Stimulated activated naive CD8-positive, alpha-beta T cell treated with anti-CD3 and anti-CD28 coated beads, Interleukin-15, amount 100 ng/mL, for 72 hours (primary cell): Measurements from ENCODE around the gene GRIK1.
A peak's percentile ranks its signal among the peaks of the same experiment; 100 is the strongest.

ENCODE experiments used
- ATAC-seq: fragments of 150-1000 bp; cut with Tn5 transposase; 2 replicates; pipeline ENCODE4 v1.10.0; 2021; ENCODE audit warnings: mild to moderate bottlenecking, moderate library complexity
- DNase-seq, 2 donors: peaks; one replicate each; pipeline ENCODE4 v3.0.0; 2021 to 2022
- H3K27ac Mint-ChIP-seq, 2 donors: one replicate each; pipeline ENCODE4 v1.8.0; 2022; ENCODE audit warnings: mild to moderate bottlenecking in 2 of 2, mixed read lengths in 2 of 2, moderate library complexity in 2 of 2
- H3K27me3 Mint-ChIP-seq: one replicate; pipeline ENCODE4 v1.8.0; 2022; ENCODE audit warnings: mixed read lengths
- H3K4me1 Mint-ChIP-seq: one replicate; pipeline ENCODE4 v1.8.0; 2022; ENCODE audit warnings: mild to moderate bottlenecking, mixed read lengths
- H3K4me3 Mint-ChIP-seq, 2 donors: one replicate each; pipeline ENCODE4 v1.8.0; 2022; ENCODE audit warnings: mild to moderate bottlenecking in 2 of 2, mixed read lengths in 2 of 2, moderate library complexity in 1 of 2
- H3K9me3 Mint-ChIP-seq, 2 donors: one replicate each; pipeline ENCODE4 v1.8.0; 2022; ENCODE audit warnings: mixed read lengths in 2 of 2

The GRIK1 gene

GRCh38 chr21:29671728-29672127, 268.1 kb downstream of the GRIK1 start:
- no peak for ATAC-seq
- Mint-ChIP-seq H3K27ac (no peak overlapping the region), H3K9me3 (peaks cover 7 to 8% of the 10 kb centered on the region in 2 donors), H3K4me3 (no peak overlapping the region), H3K27me3 (peaks cover 23% of the 10 kb centered on the region), H3K4me1 (peaks cover 6% of the 10 kb centered on the region)
- DNase-seq = no peak

DNA sequence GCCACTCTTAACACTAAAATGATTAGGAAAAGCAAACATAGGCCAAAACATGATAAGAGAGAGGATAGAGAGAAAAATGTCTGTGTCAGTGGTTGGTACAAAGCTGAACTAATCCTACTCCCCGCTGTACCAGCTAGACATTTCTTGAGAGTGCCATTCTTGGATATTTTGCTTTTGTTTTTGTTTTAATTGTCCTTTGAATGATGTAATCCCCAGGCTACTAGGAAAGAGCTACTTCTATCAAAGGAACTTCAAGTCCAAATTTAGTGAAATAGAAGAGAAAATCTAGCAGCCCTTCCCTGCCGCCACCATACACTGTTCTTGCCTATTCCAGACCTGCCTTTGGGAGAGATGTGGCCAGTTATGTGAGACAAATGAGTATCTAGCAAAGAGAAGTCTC, 269.6 kb downstream of the GRIK1 start:
- ATAC-seq (no peak), DNase-seq (no peak)
- Mint-ChIP-seq H3K27ac (no peak overlapping the region), H3K27me3 (peaks cover 23% of the 10 kb centered on the region), H3K4me1 (peaks cover 6% of the 10 kb centered on the region), H3K4me3 (no peak overlapping the region), H3K9me3 (peaks cover 7 to 8% of the 10 kb centered on the region in 2 donors)

DNA sequence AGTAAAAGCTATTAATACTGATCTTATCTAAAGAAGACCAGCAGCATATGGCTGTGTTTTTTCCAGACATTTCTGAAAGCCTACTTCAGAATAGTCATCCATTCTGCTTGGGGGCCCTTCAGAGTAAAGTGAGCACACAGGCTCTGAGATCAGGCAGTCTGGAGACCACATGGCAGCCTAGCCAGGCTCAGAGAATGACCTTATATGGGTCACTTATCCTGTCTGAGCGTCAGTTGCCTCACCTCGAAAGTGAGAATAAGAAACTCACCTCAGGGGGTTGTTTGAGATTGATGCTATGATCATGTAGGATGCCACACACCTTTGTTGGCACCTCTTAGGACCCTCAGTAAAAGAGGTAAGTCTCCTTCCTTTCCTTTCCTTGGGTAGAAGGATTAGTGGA, 270.4 kb downstream of the GRIK1 start:
- Mint-ChIP-seq H3K27ac (no peak overlapping the region), H3K4me1 (peaks cover 2% of the 10 kb centered on the region), H3K27me3 (peaks cover 23% of the 10 kb centered on the region), H3K9me3 (peaks cover 7 to 8% of the 10 kb centered on the region in 2 donors), H3K4me3 (no peak overlapping the region)
- ATAC-seq = peak; percentile 63
- DNase-seq = no peak

DNA sequence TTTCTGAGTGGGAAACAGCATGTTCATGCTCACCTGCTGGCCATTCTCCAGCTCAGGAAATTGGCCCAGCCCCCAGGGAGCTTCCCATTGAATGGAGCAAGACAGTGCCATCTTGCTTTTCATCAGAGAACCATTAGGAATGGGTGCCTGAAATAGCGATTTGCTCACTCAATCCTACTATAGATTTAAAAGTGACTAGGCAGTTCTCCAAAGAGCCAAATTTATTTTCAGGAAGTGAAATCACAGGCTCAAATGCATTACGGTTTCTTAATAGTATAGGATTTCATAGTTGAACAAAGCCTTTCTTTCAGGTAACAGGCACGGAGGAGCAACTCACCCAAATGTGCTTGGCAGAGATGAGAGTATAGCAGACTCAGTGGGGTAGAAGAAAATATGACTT, 272.1 kb downstream of the GRIK1 start:
- H3K27ac Mint-ChIP-seq = no peak overlapping the region
- peaks cover 34% of the 10 kb centered on the region for H3K27me3 Mint-ChIP-seq
- H3K4me3 Mint-ChIP-seq = no peak overlapping the region
- ATAC-seq (no peak), DNase-seq (no peak)
- no peaks in the 10 kb centered on the region for H3K4me1 Mint-ChIP-seq
- H3K9me3 Mint-ChIP-seq = peaks cover 7 to 8% of the 10 kb centered on the region in 2 donors

GRCh38 chr21:29664615-29665014, 275.2 kb downstream of the GRIK1 start:
- Mint-ChIP-seq H3K4me3 (no peak overlapping the region), H3K27ac (no peak overlapping the region), H3K4me1 (no peaks in the 10 kb centered on the region), H3K27me3 (peaks cover 53% of the 10 kb centered on the region), H3K9me3 (peaks cover 13 to 21% of the 10 kb centered on the region in 2 donors)
- ATAC-seq (no peak), DNase-seq (no peak)

- H3K4me1 Mint-ChIP-seq = peaks cover 3% of the 10 kb centered on the region
- no peak for DNase-seq
- peaks cover 5 to 13% of the 10 kb centered on the region in 2 donors for H3K9me3 Mint-ChIP-seq
- H3K4me3 Mint-ChIP-seq = no peak overlapping the region
- ATAC-seq = no peak
- peaks cover 31% of the 10 kb centered on the region for H3K27me3 Mint-ChIP-seq
- peak overlapping the region in 1 of 2 donors; percentile 38 for H3K27ac Mint-ChIP-seq
Measured at GRCh38 chr21:29661672-29662442, 277.9 kb downstream of the GRIK1 start.

DNA sequence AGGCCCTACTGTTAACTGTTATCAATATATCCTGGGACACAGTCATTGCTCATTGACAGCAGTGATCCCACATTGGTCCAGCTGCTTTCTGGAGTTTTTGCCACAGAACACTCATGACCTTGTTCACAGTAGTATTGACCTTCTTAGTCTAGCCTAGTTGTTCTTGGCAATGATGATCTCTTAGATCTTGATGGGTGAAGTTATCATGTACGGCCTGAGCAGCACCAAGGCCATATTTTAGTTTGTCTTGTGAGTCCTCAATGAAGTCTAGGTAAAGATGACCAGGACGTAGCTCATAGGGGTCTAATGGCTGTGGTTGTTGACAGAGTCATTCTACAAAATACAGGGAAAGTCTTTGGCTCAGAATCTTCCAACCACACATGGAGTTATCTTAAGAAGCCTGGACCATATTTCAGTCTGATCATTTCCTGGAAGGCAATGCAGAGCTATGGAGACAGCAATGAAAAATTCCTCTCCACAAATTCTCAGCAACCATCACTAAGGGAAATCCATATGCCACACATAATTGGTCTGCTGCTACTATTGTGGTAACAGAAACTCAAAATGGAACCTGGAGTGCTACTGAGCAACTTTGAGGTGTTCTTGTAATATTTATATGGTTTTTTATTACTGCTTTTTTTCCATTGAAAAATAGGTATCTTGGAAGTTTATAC, 279.6 kb downstream of the GRIK1 start:
- peaks cover 18% of the 10 kb centered on the region for H3K4me1 Mint-ChIP-seq
- peaks cover 9 to 20% of the 10 kb centered on the region in 2 donors for H3K9me3 Mint-ChIP-seq
- ATAC-seq = no peak
- DNase-seq = no peak
- no peak overlapping the region for H3K4me3 Mint-ChIP-seq
- H3K27me3 Mint-ChIP-seq = peaks cover 30% of the 10 kb centered on the region
- H3K27ac Mint-ChIP-seq = no peak overlapping the region

DNA sequence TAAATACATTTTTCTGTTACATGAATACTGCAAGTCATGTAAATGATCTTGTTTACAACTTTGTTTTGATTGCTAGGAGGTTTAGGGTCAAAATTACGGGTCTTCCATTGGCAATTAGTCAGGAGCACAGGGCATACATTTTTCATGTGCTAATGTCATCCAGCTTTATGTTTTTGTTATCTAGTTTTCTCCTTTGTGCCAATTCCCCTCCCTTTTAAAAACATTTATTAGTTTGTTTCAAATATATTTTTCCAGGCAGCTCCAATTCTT, 280.9 kb downstream of the GRIK1 start:
- peaks cover 26% of the 10 kb centered on the region for H3K27me3 Mint-ChIP-seq
- peaks cover 9 to 20% of the 10 kb centered on the region in 2 donors for H3K9me3 Mint-ChIP-seq
- ATAC-seq (no peak), DNase-seq (no peak)
- H3K4me3 Mint-ChIP-seq = no peak overlapping the region
- no peak overlapping the region for H3K27ac Mint-ChIP-seq
- H3K4me1 Mint-ChIP-seq = peaks cover 22% of the 10 kb centered on the region

DNA sequence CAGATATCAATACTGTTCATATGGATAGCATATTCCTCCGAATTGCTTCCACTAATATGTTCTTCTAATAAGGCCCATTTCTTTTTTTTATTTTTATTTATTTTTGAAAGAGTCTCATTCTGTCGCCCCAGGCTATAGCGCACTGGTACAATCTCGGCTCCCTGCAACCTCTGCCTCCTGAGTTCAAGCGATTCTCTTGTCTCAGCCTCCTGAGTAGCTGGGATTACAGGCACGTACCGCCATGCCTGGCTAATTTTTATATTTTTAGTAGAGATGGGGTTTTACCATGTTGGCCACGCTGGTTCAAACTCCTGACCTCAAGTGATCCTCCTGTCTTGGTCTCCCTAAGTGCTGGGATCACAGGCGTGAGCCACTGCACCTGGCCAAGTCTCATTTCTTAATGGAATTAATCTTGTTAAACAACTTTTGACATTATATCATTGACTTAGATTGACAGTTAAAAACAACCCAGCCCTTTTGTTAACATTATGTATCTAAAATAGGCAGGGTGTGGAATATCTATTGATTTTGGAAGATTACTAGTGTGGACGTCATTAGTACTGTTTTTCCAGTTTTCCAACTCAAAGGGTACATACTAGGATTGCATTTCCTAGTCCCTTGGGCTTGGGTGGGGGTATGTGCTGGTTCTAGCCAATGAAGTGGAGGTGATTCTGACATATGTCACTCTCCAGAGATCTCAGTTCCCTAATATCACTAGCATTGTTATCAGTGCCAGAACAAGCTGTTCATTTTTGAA, 281.4 kb downstream of the GRIK1 start:
- Mint-ChIP-seq H3K27me3 (peaks cover 20% of the 10 kb centered on the region), H3K9me3 (peaks cover 9 to 20% of the 10 kb centered on the region in 2 donors), H3K4me1 (peaks cover 26% of the 10 kb centered on the region), H3K4me3 (no peak overlapping the region), H3K27ac (peak overlapping the region in 1 of 2 donors; percentile 64)
- ATAC-seq (no peak), DNase-seq (no peak)

DNA sequence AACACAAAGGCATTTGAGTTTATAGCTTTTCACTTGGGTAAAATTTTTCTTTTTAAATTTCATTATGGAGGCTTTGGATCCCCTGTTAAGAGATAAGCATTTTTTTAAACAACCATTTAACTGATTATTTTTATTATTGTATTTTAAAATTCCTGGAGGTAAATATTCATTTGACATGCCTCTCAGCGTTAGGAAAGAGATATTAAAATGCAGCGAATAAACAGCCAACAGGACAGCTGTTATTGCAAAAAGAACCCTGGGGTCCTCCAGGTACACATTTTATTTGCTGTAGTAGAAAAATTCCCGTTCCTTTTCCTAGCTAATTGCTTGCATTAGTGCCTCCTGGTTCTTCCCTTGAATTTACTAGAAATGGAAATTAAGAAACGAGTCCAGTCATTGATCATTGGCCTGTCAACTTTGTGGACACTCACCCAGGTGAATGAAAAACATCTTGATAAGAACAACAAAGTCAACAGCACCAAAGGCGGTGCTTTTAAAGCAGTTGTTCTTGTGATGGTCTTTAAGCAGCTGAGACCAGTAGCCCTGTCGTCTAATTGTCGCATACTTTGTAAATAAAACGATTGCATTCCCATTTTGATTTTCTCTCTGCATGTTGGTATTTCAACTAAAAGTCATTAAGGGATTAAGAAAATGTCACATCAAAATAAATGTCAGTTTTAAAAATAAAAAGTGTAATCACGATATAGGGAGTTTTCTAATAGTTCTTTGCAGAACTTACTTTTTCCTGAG, 282.4 kb downstream of the GRIK1 start:
- DNase-seq (no peak), ATAC-seq (no peak)
- peaks cover 26% of the 10 kb centered on the region for H3K4me1 Mint-ChIP-seq
- H3K27ac Mint-ChIP-seq = peak overlapping the region in 1 of 2 donors; percentile 70
- H3K4me3 Mint-ChIP-seq = peak overlapping the region; percentile 3 to 63
- peaks cover 9 to 20% of the 10 kb centered on the region in 2 donors for H3K9me3 Mint-ChIP-seq
- peaks cover 16% of the 10 kb centered on the region for H3K27me3 Mint-ChIP-seq

DNA sequence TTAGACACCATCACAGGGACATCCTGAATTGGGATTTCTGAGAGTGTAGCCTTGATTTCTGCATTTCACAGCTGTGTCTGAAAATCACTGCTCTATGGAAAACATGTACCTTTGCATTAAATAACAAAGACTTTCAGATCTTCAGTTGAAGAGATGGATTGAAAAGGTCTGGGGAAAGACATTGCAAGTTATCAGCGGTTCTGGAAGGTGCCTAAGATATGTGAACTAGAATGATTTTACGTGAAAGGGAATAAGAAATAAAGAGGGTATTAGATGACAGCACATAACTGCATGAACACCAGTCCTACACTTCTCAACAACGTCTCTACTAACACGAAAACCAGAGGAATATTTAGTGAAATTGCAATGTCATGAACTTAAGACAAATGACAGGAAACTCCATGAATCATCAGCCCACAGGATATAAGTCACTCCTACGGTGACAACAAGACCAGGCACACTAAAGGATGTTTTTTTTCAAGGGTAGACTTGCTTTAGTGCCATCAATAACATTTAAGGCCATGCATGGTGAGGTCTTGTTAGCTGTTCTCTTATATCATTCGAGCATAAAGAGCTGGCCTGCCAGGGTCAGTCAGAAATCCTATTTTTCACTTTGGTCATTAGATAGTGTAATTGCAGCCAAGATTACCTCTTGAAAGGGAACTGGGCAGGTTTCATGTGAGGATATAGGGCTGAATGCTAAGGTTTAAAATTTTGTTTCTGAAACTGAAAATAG, 283.1 kb downstream of the GRIK1 start:
- DNase-seq (peak in 1 of 2 donors; percentile 12), ATAC-seq (peak; percentile 97)
- peak overlapping the region in 1 of 2 donors; percentile 70 for H3K27ac Mint-ChIP-seq
- peaks cover 9 to 20% of the 10 kb centered on the region in 2 donors for H3K9me3 Mint-ChIP-seq
- H3K27me3 Mint-ChIP-seq = peaks cover 8% of the 10 kb centered on the region
- H3K4me3 Mint-ChIP-seq = peak overlapping the region; percentile 63 to 74
- H3K4me1 Mint-ChIP-seq = peaks cover 26% of the 10 kb centered on the region

GRCh38 chr21:29655577-29655976, 284.2 kb downstream of the GRIK1 start:
- H3K27ac Mint-ChIP-seq = peak overlapping the region in 1 of 2 donors; percentile 78
- ATAC-seq = no peak
- DNase-seq = no peak
- H3K4me1 Mint-ChIP-seq = peaks cover 26% of the 10 kb centered on the region
- H3K9me3 Mint-ChIP-seq = peaks cover 9 to 13% of the 10 kb centered on the region in 2 donors
- H3K4me3 Mint-ChIP-seq = peak overlapping the region in 1 of 2 donors; percentile 36
- H3K27me3 Mint-ChIP-seq = no peaks in the 10 kb centered on the region

DNA sequence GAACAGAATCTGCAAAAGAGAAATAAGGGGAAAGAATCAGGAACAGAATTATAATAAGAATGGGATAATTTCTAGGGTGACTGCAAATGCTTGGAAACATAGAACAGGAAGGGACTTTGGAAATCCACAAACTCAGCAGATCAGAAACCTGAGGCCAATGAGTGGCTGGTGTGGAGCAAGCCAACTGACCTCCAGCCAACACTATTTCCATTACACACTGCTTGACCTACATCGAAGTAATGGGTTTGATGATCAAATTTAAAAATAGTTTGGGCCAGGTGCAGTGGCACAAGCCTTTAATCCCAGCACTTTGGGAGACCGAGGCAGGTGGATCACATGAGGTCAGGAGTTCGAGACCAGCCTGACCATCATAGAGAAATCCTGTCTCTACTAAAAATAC, 284.9 kb downstream of the GRIK1 start:
- Mint-ChIP-seq H3K27ac (peak overlapping the region in 1 of 2 donors; percentile 92), H3K4me1 (peaks cover 26% of the 10 kb centered on the region), H3K9me3 (peaks cover 5 to 8% of the 10 kb centered on the region in 2 donors), H3K4me3 (no peak overlapping the region), H3K27me3 (no peaks in the 10 kb centered on the region)
- DNase-seq (no peak), ATAC-seq (no peak)

GRCh38 chr21:29654203-29654602, 285.6 kb downstream of the GRIK1 start:
- Mint-ChIP-seq H3K9me3 (peaks cover 4 to 7% of the 10 kb centered on the region in 2 donors), H3K27ac (peak overlapping the region in 1 of 2 donors; percentile 92), H3K4me3 (no peak overlapping the region), H3K27me3 (no peaks in the 10 kb centered on the region), H3K4me1 (peaks cover 26% of the 10 kb centered on the region)
- DNase-seq (no peak), ATAC-seq (no peak)
